ENCODE results near the gene FAM47E. TPM values are rescaled to one million over a fixed set of nuclear protein-coding genes. Genes with fewer than 3 reads are reported as not detected.

FAM47E gene
- polyA plus RNA-seq, 1 donor (not counting 4 experiments of a cell fraction or from before 2014, with no cell fraction given), result 0.29 TPM

DNA sequence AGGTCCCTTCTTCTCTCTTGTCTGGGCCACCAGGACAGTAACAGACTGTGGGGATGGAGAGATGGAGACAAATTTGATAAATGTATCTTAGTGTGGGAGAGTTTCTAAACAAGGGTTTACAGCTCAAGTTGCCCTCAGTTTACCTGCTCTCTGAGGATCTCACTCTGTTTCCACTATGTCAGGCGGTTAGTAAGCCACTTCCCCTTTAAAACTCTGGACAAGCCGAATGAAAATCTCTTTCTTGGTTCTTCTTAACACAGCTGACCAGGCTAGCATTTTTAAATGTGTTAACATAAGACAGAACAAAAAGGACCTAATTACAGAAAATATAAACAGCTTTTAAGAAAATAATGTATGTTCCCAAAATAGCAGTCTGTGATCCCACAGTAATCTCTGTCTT is 35.0 kb upstream of the FAM47E start:
- H3K79me2 ChIP-seq (ENCODE audit: control insufficient read depth, insufficient read depth, low read length), result peaks cover 18% of the 10 kb centered on the region
- dilution Hi-C loops (cut with MboI; ENCODE audit: extremely low pct_ligation_motif_present, low sequenced_read_pairs), result no loop called here
- no peak overlapping the region for H3K4me3 ChIP-seq (ENCODE audit: control insufficient read depth in 2 of 3, extremely low read depth in 1 of 3, insufficient read depth in 2 of 3, low read depth in 1 of 3, low read length in 3 of 3)
- no peak overlapping the region for H3K4me2 ChIP-seq (ENCODE audit: control insufficient read depth, extremely low read depth, insufficient read depth, low read depth, low read length)
- peaks cover 30% of the 10 kb centered on the region for H3K4me1 ChIP-seq (ENCODE audit: control insufficient read depth, extremely low read depth, insufficient read depth, low read length)
- no peak overlapping the region for H2AFZ ChIP-seq (ENCODE audit: control insufficient read depth, low read length)
- peaks cover 2% of the 10 kb centered on the region for H3K9me1 ChIP-seq (ENCODE audit: control insufficient read depth, extremely low read depth, insufficient read depth, low read length)
- TF ChIP-seq CTCF (optimal IDR thresholded peaks at IDR 0.05 in 1 of 3, IDR thresholded peaks at IDR 0.05 in 1 of 3, conservative IDR thresholded peaks at IDR 0.05 in 1 of 3; ENCODE audit: extremely low read depth in 1 of 3, insufficient read depth in 2 of 3, low read length in 3 of 3) (no peak), EZH2 (IDR thresholded peaks at IDR 0.05; ENCODE audit: low read length) (no peak)
- no peaks in the 10 kb centered on the region for H3K27me3 ChIP-seq (ENCODE audit: control insufficient read depth, extremely low read depth, insufficient read depth, low read length)
- H3K9me3 ChIP-seq (ENCODE audit: control insufficient read depth, low read depth, low read length), result no peaks in the 10 kb centered on the region
- DNase-seq (ENCODE audit: low read depth, low spot score), result no peak
- H3K27ac ChIP-seq (ENCODE audit: control insufficient read depth, insufficient read depth, low read length), result no peak overlapping the region
- H4K20me1 ChIP-seq (ENCODE audit: control insufficient read depth, extremely low read depth, insufficient read depth, low read length), result no peaks in the 10 kb centered on the region
- H3K9ac ChIP-seq (ENCODE audit: control insufficient read depth, extremely low read depth, insufficient read depth, low read length), result no peak overlapping the region
- FAIRE-seq, result no peak
- H3K36me3 ChIP-seq (ENCODE audit: control insufficient read depth in 2 of 2, extremely low read depth in 1 of 2, insufficient read depth in 2 of 2, low read length in 2 of 2), result no peaks in the 10 kb centered on the region

GRCh38 chr4:76216975-76217814 is 34.3 kb upstream of the FAM47E start:
- DNase-seq (ENCODE audit: low read depth, low spot score) (no peak), FAIRE-seq (peak; percentile 44)
- H3K4me3 ChIP-seq (ENCODE audit: control insufficient read depth in 2 of 3, extremely low read depth in 1 of 3, insufficient read depth in 2 of 3, low read depth in 1 of 3, low read length in 3 of 3), result no peak overlapping the region
- TF ChIP-seq EZH2 (IDR thresholded peaks at IDR 0.05; ENCODE audit: low read length) (no peak), CTCF (optimal IDR thresholded peaks at IDR 0.05 in 1 of 3, IDR thresholded peaks at IDR 0.05 in 1 of 3, conservative IDR thresholded peaks at IDR 0.05 in 1 of 3; ENCODE audit: extremely low read depth in 1 of 3, insufficient read depth in 2 of 3, low read length in 3 of 3) (no peak)
- no peak overlapping the region for H3K9ac ChIP-seq (ENCODE audit: control insufficient read depth, extremely low read depth, insufficient read depth, low read length)
- dilution Hi-C loops (cut with MboI; ENCODE audit: extremely low pct_ligation_motif_present, low sequenced_read_pairs), result no loop called here
- peaks cover 2% of the 10 kb centered on the region for H3K9me1 ChIP-seq (ENCODE audit: control insufficient read depth, extremely low read depth, insufficient read depth, low read length)
- peaks cover 11% of the 10 kb centered on the region for H3K79me2 ChIP-seq (ENCODE audit: control insufficient read depth, insufficient read depth, low read length)
- H3K4me2 ChIP-seq (ENCODE audit: control insufficient read depth, extremely low read depth, insufficient read depth, low read depth, low read length), result no peak overlapping the region
- H2AFZ ChIP-seq (ENCODE audit: control insufficient read depth, low read length), result no peak overlapping the region
- H3K27ac ChIP-seq (ENCODE audit: control insufficient read depth, insufficient read depth, low read length), result no peak overlapping the region
- H3K36me3 ChIP-seq (ENCODE audit: control insufficient read depth in 2 of 2, extremely low read depth in 1 of 2, insufficient read depth in 2 of 2, low read length in 2 of 2), result no peaks in the 10 kb centered on the region
- H4K20me1 ChIP-seq (ENCODE audit: control insufficient read depth, extremely low read depth, insufficient read depth, low read length), result no peaks in the 10 kb centered on the region
- no peaks in the 10 kb centered on the region for H3K27me3 ChIP-seq (ENCODE audit: control insufficient read depth, extremely low read depth, insufficient read depth, low read length)
- no peaks in the 10 kb centered on the region for H3K9me3 ChIP-seq (ENCODE audit: control insufficient read depth, low read depth, low read length)
- H3K4me1 ChIP-seq (ENCODE audit: control insufficient read depth, extremely low read depth, insufficient read depth, low read length), result peaks cover 23% of the 10 kb centered on the region

Data from keratinocyte (primary cell).